HEK293 (cell line): ENCODE measurements around the gene PERCC1.

Source experiments
- CTCF ChIP-seq: fragments of 450-650 bp; formaldehyde crosslinking; IDR thresholded peaks from 2 replicates; pipeline ENCODE4 v1.5.1; 2016; ENCODE audit warnings: missing biosample characterization, missing genetic modification characterization
- GLI4 ChIP-seq: fragments of 450-650 bp; formaldehyde crosslinking; IDR thresholded peaks from 2 replicates; pipeline ENCODE4 v1.5.1; 2016; ENCODE audit warnings: missing biosample characterization, missing genetic modification characterization
- KLF16 ChIP-seq: fragments of 450-650 bp; formaldehyde crosslinking; IDR thresholded peaks from 2 replicates; pipeline ENCODE4 v1.5.1; 2017; ENCODE audit warnings: missing biosample characterization, missing genetic modification characterization
- REPIN1 ChIP-seq: fragments of 450-650 bp; formaldehyde crosslinking; IDR thresholded peaks from 2 replicates; pipeline ENCODE4 v1.5.1; 2017; ENCODE audit warnings: missing biosample characterization, missing genetic modification characterization, low read depth
- YY1 ChIP-seq: fragments of 450-650 bp; formaldehyde crosslinking; IDR thresholded peaks from 2 replicates; pipeline ENCODE4 v1.5.1; 2018; ENCODE audit warnings: missing biosample characterization, missing genetic modification characterization
- ZBTB20 ChIP-seq: fragments of 450-650 bp; formaldehyde crosslinking; IDR thresholded peaks from 2 replicates; pipeline ENCODE4 v1.5.1; 2016; ENCODE audit warnings: missing biosample characterization, missing genetic modification characterization
- ZFP41 ChIP-seq: fragments of 450-650 bp; formaldehyde crosslinking; IDR thresholded peaks from 2 replicates; pipeline ENCODE4 v1.5.1; 2016; ENCODE audit warnings: missing biosample characterization, missing genetic modification characterization, borderline replicate concordance
- ZNF274 ChIP-seq, 2 experiments: fragments of 200-500 bp in 1 of 2; fragments of 450-650 bp in 1 of 2; sonication (Bioruptor generic) in 1 of 2; formaldehyde crosslinking in 1 of 2; IDR thresholded peaks; 2 replicates each; pipeline versions ENCODE4 v1.5.1 to v1.6.1; 2014 to 2016; ENCODE audit warnings: borderline replicate concordance in 1 of 2, inconsistent platforms in 1 of 2, low read length in 1 of 2, missing biosample characterization in 1 of 2, missing genetic modification characterization in 1 of 2
- ZNF350 ChIP-seq: fragments of 450-650 bp; formaldehyde crosslinking; IDR thresholded peaks from 2 replicates; pipeline ENCODE4 v1.5.0; 2017; ENCODE audit warnings: missing biosample characterization, mild to moderate bottlenecking, missing genetic modification characterization
- ZNF777 ChIP-seq: fragments of 450-650 bp; formaldehyde crosslinking; IDR thresholded peaks from 2 replicates; pipeline ENCODE4 v1.5.1; 2017; ENCODE audit warnings: missing biosample characterization, missing genetic modification characterization, borderline replicate concordance
- ZNF830 ChIP-seq: fragments of 450-650 bp; IDR thresholded peaks from 2 replicates; pipeline ENCODE4 v1.5.0; 2018; ENCODE audit warnings: missing biosample characterization, missing genetic modification characterization, low read depth, mild to moderate bottlenecking, moderate library complexity

DNA sequence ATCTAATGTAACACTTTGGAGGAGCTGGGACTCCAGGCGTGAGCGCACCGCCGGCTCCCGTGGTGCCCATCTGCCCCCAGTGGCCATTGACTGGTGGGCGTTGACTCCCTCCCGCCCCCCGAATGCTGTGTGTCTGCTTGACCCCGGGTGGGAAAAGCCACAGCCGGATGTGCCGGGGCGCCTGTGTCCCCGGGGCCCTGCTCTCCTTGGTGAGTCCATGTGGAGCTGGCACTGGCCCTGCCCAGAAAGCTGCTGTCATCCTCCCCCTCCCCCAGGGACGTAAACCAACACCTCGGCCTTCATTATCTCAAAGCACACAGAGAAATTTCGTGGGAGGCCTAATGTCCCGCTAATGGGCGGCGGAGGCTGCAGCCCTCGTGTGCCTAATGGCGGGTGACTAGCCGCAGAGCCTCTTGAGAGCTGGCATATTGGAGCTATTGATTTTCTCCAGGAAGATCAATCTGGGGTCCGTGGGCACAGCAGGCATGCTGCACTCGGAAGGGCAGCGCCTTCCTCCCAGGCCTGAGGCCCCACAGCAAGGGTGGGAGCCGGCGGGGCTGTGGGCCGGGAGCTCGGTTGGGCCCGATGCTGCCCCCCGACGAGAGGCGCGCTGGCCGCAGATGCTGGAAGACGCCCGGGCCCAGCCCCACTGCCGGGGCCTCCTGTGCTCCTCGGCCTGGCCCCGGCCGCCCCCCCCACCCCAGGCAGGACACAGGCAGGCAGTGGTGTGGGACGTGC, 4.0 kb upstream of the PERCC1 start:
- no peak for TF ChIP-seq CTCF (tag by site-specific recombination)
- no peak for TF ChIP-seq ZNF777 (tag by site-specific recombination)
- no peak for TF ChIP-seq ZBTB20
- TF ChIP-seq KLF16: no peak
- TF ChIP-seq ZNF274 (IDR thresholded peaks at IDR 0.05; ENCODE audit: low read length): no peak
- TF ChIP-seq ZNF274 (tag by site-specific recombination; IDR thresholded peaks at IDR 0.05; ENCODE audit: borderline replicate concordance): no peak
- TF ChIP-seq ZNF830 (tag by site-specific recombination): no peak
- TF ChIP-seq ZFP41 (tag by site-specific recombination): no peak
- TF ChIP-seq REPIN1 (tag by site-specific recombination): no peak
- no peak for TF ChIP-seq YY1 (tag by site-specific recombination)
- no peak for TF ChIP-seq GLI4 (tag by site-specific recombination)
- no peak for TF ChIP-seq ZNF350 (tag by site-specific recombination)
